Anterior cingulate cortex (tissue), 58 donors: ENCODE results near the gene LTB4R.

Source experiments
- DNase-seq, 58 donors: peaks; one replicate each; lab custom pipeline; 2025; lab: John Stamatoyannopoulos, UW

Gene LTB4R

GRCh38 chr14:24310646-24311604 lies at the start of gene LTB4R:
TSS of gene LTB4R (plus strand) at chr14:24311502. CDS start at chr14:24315652, 4,150 bp downstream.
- DNase-seq: peak in 51 of 58 donors; percentile 24 to 83 (median 64)

GRCh38 chr14:24261969-24262327 lies 49.4 kb upstream of the LTB4R start:
- DNase-seq: no peak

- DNase-seq: no peak
Measured at GRCh38 chr14:24262821-24263733, 48.2 kb upstream of the LTB4R start, which contains the start of gene TGM1. TSS of gene TGM1 (minus strand) at chr14:24263177. CDS start at chr14:24262352, 825 bp downstream.

- DNase-seq: no peak
Measured at GRCh38 chr14:24263848-24264247, 47.5 kb upstream of the LTB4R start.

GRCh38 chr14:24264298-24264697 lies 47.0 kb upstream of the LTB4R start:
- no peak for DNase-seq

GRCh38 chr14:24266344-24267244 lies 44.7 kb upstream of the LTB4R start:
- DNase-seq: no peak

- no peak for DNase-seq
Measured at GRCh38 chr14:24267516-24267915, 43.8 kb upstream of the LTB4R start.

- DNase-seq: no peak
Measured at GRCh38 chr14:24268225-24268624, 43.1 kb upstream of the LTB4R start.

- no peak for DNase-seq
Measured at GRCh38 chr14:24269368-24269767, 41.9 kb upstream of the LTB4R start.

GRCh38 chr14:24269910-24270536 lies 41.3 kb upstream of the LTB4R start:
- no peak for DNase-seq

GRCh38 chr14:24270537-24271133 lies 40.7 kb upstream of the LTB4R start:
- peak in 1 of 58 donors; percentile 30 for DNase-seq

- peak; percentile 9 to 89 (median 70) for DNase-seq
Measured at GRCh38 chr14:24271134-24271833, 40.0 kb upstream of the LTB4R start, which contains the start of gene RABGGTA. TSS of gene RABGGTA (minus strand) at chr14:24271597. CDS start at chr14:24271115, 482 bp downstream.

- DNase-seq: no peak
Measured at GRCh38 chr14:24271834-24272263, 39.5 kb upstream of the LTB4R start.

- DNase-seq: no peak
Measured at GRCh38 chr14:24272467-24272866, 38.8 kb upstream of the LTB4R start.

GRCh38 chr14:24273422-24273998 lies 37.8 kb upstream of the LTB4R start:
- no peak for DNase-seq

GRCh38 chr14:24274101-24274543 lies 37.2 kb upstream of the LTB4R start:
- DNase-seq: peak in 3 of 58 donors; percentile 7 to 33 (median 21)

GRCh38 chr14:24277071-24277470 lies 34.2 kb upstream of the LTB4R start:
- DNase-seq: no peak
